K562 (cell line): ENCODE data around the gene TPSG1. TPM values are rescaled to one million over a fixed set of nuclear protein-coding genes. Genes with fewer than 3 reads are reported as not detected.

ENCODE experiments used
- ATAC-seq: fragments of 200-7000 bp; cut with Tn5 transposase; 3 replicates; pipeline ENCODE4 v1.9.1; 2020; ENCODE audit warnings: moderate library complexity
- BruUV-seq: library from RNA; stranded (reverse); fragments of 400-500 nt; replicated peaks from 2 replicates; lab custom pipeline; 2021; lab: Mats Ljungman, UMichigan
- CTCF ChIA-PET: fragments of 300-600 bp; formaldehyde crosslinking; extraction: SDS; loops from one replicate; lab custom pipeline; 2021; ENCODE audit warnings: low intra/inter-chr PET ratio; lab: Yijun Ruan, JAX
- POLR2A ChIA-PET: fragments of 300-600, 350-650 bp; sonication (Branson Sonifier 250); formaldehyde crosslinking; extraction: SDS; loops from one replicate; lab custom pipeline; 2021; ENCODE audit warnings: antibody characterized with exemption, inconsistent platforms; lab: Yijun Ruan, JAX
- DNase-seq, 4 experiments: peaks; one replicate each; pipeline versions ENCODE4 v3.0.0 to v3.0.0-alpha.2; 2011 to 2018; ENCODE audit warnings: low spot score in 3 of 4, mixed read lengths in 3 of 4; ENCODE audit errors: extremely low read depth in 1 of 4
- FAIRE-seq: peaks from 2 replicates; lab custom pipeline; 2011; peaks lifted over from hg19 to GRCh38; lab: Jason Lieb, UNC
- H2AFZ ChIP-seq: 2 replicates; pipeline ENCODE4 v1.6.0; 2011; ENCODE audit warnings: low read depth, low read length, control low read depth, inconsistent platforms
- H3K27ac ChIP-seq: fragments of 200-600 bp; 3 replicates; pipeline ENCODE4 v1.8.0; 2011; ENCODE audit warnings: low read depth, mild to moderate bottlenecking, control low read depth, inconsistent platforms, low read length, moderate library complexity, mixed read lengths; ENCODE audit errors: extremely low read depth
- H3K27me3 ChIP-seq, 2 experiments: fragments of 300-600 bp in 1 of 2; 2 replicates in 1 of 2; 3 replicates in 1 of 2; pipeline versions ENCODE4 v1.6.0 to v1.8.0; 2011; ENCODE audit warnings: inconsistent platforms in 2 of 2, low read length in 2 of 2, mild to moderate bottlenecking in 1 of 2, mixed read lengths in 1 of 2, moderate library complexity in 1 of 2; ENCODE audit not compliant: control insufficient read depth in 2 of 2, insufficient read depth in 2 of 2
- H3K36me3 ChIP-seq: fragments of 300-600 bp; 3 replicates; pipeline ENCODE4 v1.8.0; 2011; ENCODE audit warnings: mild to moderate bottlenecking, low read length, inconsistent platforms; ENCODE audit not compliant: control insufficient read depth, insufficient read depth
- H3K4me1 ChIP-seq, 2 experiments: fragments of 200-600 bp in 1 of 2; replicated peaks in 1 of 2; 2 replicates in 1 of 2; 3 replicates in 1 of 2; pipeline versions ENCODE4 v1.5.1 to v1.8.0; 2011; ENCODE audit warnings: inconsistent platforms in 2 of 2, low read length in 2 of 2, mild to moderate bottlenecking in 1 of 2, mixed read lengths in 1 of 2, moderate library complexity in 1 of 2; ENCODE audit not compliant: control insufficient read depth in 2 of 2, insufficient read depth in 2 of 2
- H3K4me2 ChIP-seq: 2 replicates; pipeline ENCODE4 v1.6.1; 2011; ENCODE audit warnings: low read length, control low read depth, inconsistent platforms, mixed read lengths; ENCODE audit not compliant: insufficient read depth
- H3K4me3 ChIP-seq: fragments of 200-600 bp; sonication (generic), shearing (Covaris generic); 2 replicates; pipeline ENCODE4 v1.5.1; 2016; ENCODE audit warnings: control low read depth, inconsistent platforms
- H3K79me2 ChIP-seq: fragments of 200-600 bp; 3 replicates; pipeline ENCODE4 v1.8.0; 2011; ENCODE audit warnings: low read length, inconsistent platforms; ENCODE audit not compliant: control insufficient read depth, insufficient read depth
- H3K9ac ChIP-seq, 2 experiments: 2 replicates each; pipeline versions ENCODE4 v1.6.0 to v1.6.1; 2011; ENCODE audit warnings: low read depth in 2 of 2, low read length in 2 of 2, control low read depth in 1 of 2, inconsistent platforms in 1 of 2, mild to moderate bottlenecking in 1 of 2, mixed read lengths in 1 of 2; ENCODE audit not compliant: insufficient read depth in 1 of 2
- H3K9me1 ChIP-seq: one replicate; pipeline ENCODE4 v1.6.0; 2011; ENCODE audit warnings: inconsistent platforms, mild to moderate bottlenecking, low read length, moderate library complexity; ENCODE audit not compliant: control insufficient read depth, insufficient read depth
- H3K9me3 ChIP-seq: replicated peaks from 2 replicates; pipeline ENCODE4 v1.5.1; 2011; ENCODE audit warnings: low read depth, low read length, inconsistent platforms; ENCODE audit not compliant: control insufficient read depth, insufficient read depth
- H4K20me1 ChIP-seq: replicated peaks from 2 replicates; pipeline ENCODE4 v1.6.1; 2011; ENCODE audit warnings: low read length, inconsistent platforms, mixed read lengths; ENCODE audit not compliant: control insufficient read depth, insufficient read depth
- CBX8 ChIP-seq: fragments of 200-600 bp; sonication (generic); IDR thresholded peaks from 2 replicates; pipeline ENCODE4 v1.6.1; 2012; ENCODE audit warnings: borderline replicate concordance, mixed run types, low read depth, mild to moderate bottlenecking, moderate library complexity, mixed read lengths, low read length, control low read depth, inconsistent platforms; ENCODE audit not compliant: poor library complexity, severe bottlenecking; ENCODE audit errors: extremely low read depth
- RNF219 ChIP-seq: fragments of 250-450 bp; sonication (Bioruptor Pico); IDR thresholded peaks from 2 replicates; pipeline ENCODE4 v1.5.0; 2022; ENCODE audit warnings: mild to moderate bottlenecking
- ZBTB26 ChIP-seq: fragments of 450-650 bp; formaldehyde crosslinking; IDR thresholded peaks from 2 replicates; pipeline ENCODE4 v1.4.0; 2022; ENCODE audit warnings: missing genetic modification characterization
- ZNF3 ChIP-seq: fragments of 250-450 bp; sonication (Bioruptor Pico); IDR thresholded peaks from 2 replicates; pipeline ENCODE4 v1.5.0; 2021; ENCODE audit warnings: mild to moderate bottlenecking, moderate library complexity
- WGBS: fragments of 100-300 bp; shearing (Covaris generic); methylation state at CpG from one replicate; pipeline ENCODE4 v1.1.6; 2016; ENCODE audit warnings: low coverage, mixed read lengths; ENCODE audit not compliant: insufficient coverage; ENCODE audit errors: missing lambda C conversion rate; 5-methylcytosine and 5-hydroxymethylcytosine counted together
- in situ Hi-C: fragments of 300-500 bp; cut with MboI; formaldehyde crosslinking; loops from 4 replicates; pipeline ENCODE4 v1.15.0; 2018; ENCODE audit warnings: inconsistent platforms, mixed read lengths
- intact Hi-C: fragments of 100-400 bp; cut with micrococcal nuclease; formaldehyde crosslinking; loops from 2 replicates; pipeline ENCODE4 v1.14.2; 2022
- polyA plus RNA-seq, 8 experiments: library from polyadenylated mRNA; depleted of rRNA in 4 of 8; stranded (reverse) in 5 of 8; unstranded in 3 of 8; fragments of >200 nt; fragmentation: Nextera tagmentation in 2 of 8; fragmentation: Illumina TruSeq in 1 of 8; extraction: Ambion mirVana in 2 of 8; extraction: Trizol in 1 of 8; gene quantifications; 2 replicates each; pipeline versions ENCODE4 v1.2.1 to v1.2.3, GENCODE V29; 2011 to 2014; ENCODE audit warnings: inconsistent platforms in 1 of 8, missing spikeins in 1 of 8
- total RNA-seq, 7 experiments: library from RNA; depleted of rRNA in 6 of 7; stranded (reverse); fragments of >200 nt in 6 of 7; fragmentation: Illumina TruSeq in 2 of 7; extraction: Trizol in 2 of 7; gene quantifications; 2 replicates each; pipeline versions ENCODE4 v1.2.1 to v1.2.3, GENCODE V29; 2011 to 2021; ENCODE audit warnings: low replicate concordance in 1 of 7

The TPSG1 gene
- total and polyA plus RNA-seq, 9 of the 15 experiments (the other 6 are each of a cell fraction or from before 2014, with no cell fraction given) = not detected

- Histone ChIP-seq H3K79me2 (no peaks in the 10 kb centered on the region), H3K9me3 (no peaks in the 10 kb centered on the region), H3K27me3 (peaks cover 30 to 91% of the 10 kb centered on the region in 2 experiments; a peak in 4 of 5 replicates), H3K4me3 (no peak overlapping the region), H3K27ac (no peak overlapping the region), H3K4me2 (no peak overlapping the region), H4K20me1 (peaks cover 3% of the 10 kb centered on the region; the same call in 1 of the 2 replicates), H3K4me1 (peaks cover 0 to 72% of the 10 kb centered on the region in 2 experiments; a peak in 2 of 5 replicates), H3K9ac (no peak overlapping the region; a peak in 1 of 4 replicates), H2AFZ (no peak overlapping the region), H3K9me1 (no peaks in the 10 kb centered on the region), H3K36me3 (no peaks in the 10 kb centered on the region)
- in situ Hi-C loops = no loop called here
- POLR2A ChIA-PET = interaction anchor here (0.6 kb wide), 1 partner anchor 13 kb away, joined by 3 read pairs; the partner anchor contains the start of gene TPSG1
- CTCF ChIA-PET = no interaction called here
- TF ChIP-seq ZBTB26 (no peak), CBX8 (no peak), ZNF3 (no peak), RNF219 (CRISPR knock-in tag) (no peak)
- 17% methylated on average over 25 of the region's 40 CpGs for WGBS
- FAIRE-seq (no peak), ATAC-seq (no peak), DNase-seq (no peak)
- BruUV-seq = no TSS peak
- intact Hi-C loops = no loop called here
These were observed 12.4 kb downstream of the TPSG1 start for GRCh38 chr16:1212616-1213194.
